Iris pigment epithelial cell (primary cell): Measurements from ENCODE around the gene CFAP74.
A peak's percentile ranks its signal among the peaks of the same experiment; 100 is the strongest.
"Not testable (repeated sequence)": the region's sequence is repeated elsewhere in the genome, so short reads cannot be mapped to it uniquely, and the experiment has no call there.

Experiments used
- DNase-seq: peaks from one replicate; pipeline ENCODE4 v3.0.0-alpha.2; 2011; ENCODE audit warnings: low read depth

The CFAP74 gene

GRCh38 chr1:1950940-1951339 lies 52.6 kb downstream of the CFAP74 start:
- DNase-seq = no peak

DNA sequence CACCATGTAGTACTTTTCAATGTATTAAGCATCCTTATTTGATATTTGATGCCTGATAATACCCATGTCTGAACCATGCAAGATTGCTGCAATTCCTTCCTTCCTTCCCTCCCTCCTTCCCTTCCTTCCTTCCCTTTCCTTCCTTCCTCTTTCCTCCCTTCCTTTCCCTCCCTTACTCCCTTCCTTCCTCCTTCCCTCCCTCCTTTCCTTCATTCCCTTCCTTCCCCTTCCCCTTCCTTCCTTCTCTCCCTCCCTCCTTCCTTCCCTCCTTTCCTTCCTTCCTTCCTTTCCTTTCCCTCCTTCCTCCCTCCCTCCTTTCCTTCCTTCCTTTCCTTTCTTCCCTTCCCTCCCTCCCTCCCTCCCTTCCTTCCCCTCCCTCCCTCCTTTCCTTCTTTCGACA lies 54.8 kb downstream of the CFAP74 start:
- DNase-seq = no peak

- no peak for DNase-seq
Observed at GRCh38 chr1:1947493-1947892, 56.1 kb downstream of the CFAP74 start.

GRCh38 chr1:1946540-1946939 lies 57.0 kb downstream of the CFAP74 start:
- peak; percentile 27 for DNase-seq

- no peak for DNase-seq
Observed at GRCh38 chr1:1945782-1946393, 57.7 kb downstream of the CFAP74 start.

GRCh38 chr1:1943834-1944570 lies 59.6 kb downstream of the CFAP74 start:
- DNase-seq = peak; percentile 35

DNA sequence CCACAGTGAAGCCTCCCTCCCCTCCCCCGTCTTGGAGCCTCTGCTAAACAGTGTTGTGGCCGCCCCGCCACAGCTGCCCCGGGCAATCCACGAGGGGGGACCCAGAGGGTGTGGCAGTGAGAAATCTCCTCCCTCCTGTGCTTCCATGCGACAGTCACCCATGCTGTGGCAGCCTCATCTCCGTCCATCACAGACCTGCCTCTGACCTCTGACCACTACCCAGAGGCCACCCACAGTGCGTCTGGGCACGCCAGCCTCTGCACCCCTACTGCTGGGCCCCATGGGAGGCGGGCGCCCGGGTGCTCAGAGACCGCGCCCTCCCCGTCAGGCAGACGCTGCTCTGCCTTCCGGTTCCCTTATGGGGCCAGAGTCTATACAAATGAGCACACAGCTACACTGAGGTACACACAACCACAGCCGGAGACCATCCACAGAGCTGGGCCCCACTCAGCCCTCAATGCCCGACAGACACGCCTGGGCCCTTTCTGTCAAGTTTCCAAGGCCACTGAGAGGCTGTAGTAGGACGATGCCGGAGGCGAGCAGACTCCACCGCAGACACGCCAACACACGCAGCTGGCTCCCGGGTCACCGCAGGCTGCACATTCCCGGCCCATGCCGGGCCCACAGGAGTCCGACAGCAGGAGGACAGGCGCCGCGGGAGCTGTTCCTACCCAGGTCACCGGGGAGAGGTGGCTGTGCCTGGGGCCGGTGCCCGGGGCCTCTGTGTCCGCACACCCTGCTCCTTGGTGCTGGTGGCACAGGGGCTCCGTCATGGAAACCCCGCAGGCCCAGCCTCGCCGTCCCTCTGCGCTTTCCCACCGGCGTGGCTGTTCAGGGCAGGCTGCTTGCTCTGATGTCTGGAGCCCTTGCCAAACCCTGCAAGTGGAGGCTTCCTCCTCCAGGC lies 60.6 kb downstream of the CFAP74 start:
- no peak for DNase-seq

DNA sequence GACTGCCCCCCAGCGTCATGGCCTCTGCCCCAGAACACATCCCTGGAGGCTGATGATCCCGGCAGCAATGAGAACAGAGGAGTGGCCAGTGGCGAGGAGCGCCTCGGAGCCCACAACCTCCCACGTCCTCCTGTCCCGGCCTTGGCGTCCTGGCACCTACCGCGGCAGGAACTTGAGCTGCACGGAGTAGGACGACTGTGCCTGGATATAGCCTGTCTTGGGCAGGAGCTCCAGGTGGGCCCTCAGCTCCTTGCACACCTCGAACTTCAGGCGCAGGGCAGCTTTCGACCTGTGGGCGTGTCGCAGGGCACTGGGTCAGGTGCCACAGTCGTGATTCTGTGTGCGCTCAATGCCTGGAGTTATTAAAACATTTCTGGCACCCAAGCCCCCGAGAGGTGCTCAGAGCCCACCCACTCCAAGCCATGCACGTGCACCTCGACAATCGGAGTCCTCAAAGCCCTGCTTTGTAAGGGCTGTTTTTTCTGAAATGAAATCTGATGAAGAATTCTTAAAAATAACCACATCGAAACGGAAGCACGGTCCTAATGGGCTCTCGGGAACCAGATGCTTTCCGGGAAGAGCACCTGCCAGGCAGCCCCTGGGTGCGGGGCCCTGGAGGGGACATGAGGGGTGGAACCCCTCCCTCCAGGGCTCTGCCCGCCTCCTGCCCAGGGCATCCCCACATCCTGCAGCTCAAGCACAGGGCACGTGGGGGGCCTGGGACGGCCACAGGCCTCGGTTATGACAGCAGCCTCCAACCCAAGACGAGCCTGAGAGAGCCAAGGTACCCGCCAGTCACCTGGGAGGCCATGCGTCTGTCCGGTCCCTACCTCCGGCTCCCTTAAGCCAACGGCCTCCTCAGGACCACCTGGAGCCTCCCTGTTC lies 61.5 kb downstream of the CFAP74 start:
- DNase-seq = no peak

GRCh38 chr1:1941211-1941841 lies 62.3 kb downstream of the CFAP74 start:
- DNase-seq = no peak

- no peak for DNase-seq
Observed at GRCh38 chr1:1940123-1940425, 63.5 kb downstream of the CFAP74 start.

GRCh38 chr1:1939296-1940122 lies 64.1 kb downstream of the CFAP74 start:
- no peak for DNase-seq

- no peak for DNase-seq
Observed at GRCh38 chr1:1938613-1939295, 64.8 kb downstream of the CFAP74 start.

- no peak for DNase-seq
Observed at GRCh38 chr1:1938276-1938573, 65.4 kb downstream of the CFAP74 start.

DNA sequence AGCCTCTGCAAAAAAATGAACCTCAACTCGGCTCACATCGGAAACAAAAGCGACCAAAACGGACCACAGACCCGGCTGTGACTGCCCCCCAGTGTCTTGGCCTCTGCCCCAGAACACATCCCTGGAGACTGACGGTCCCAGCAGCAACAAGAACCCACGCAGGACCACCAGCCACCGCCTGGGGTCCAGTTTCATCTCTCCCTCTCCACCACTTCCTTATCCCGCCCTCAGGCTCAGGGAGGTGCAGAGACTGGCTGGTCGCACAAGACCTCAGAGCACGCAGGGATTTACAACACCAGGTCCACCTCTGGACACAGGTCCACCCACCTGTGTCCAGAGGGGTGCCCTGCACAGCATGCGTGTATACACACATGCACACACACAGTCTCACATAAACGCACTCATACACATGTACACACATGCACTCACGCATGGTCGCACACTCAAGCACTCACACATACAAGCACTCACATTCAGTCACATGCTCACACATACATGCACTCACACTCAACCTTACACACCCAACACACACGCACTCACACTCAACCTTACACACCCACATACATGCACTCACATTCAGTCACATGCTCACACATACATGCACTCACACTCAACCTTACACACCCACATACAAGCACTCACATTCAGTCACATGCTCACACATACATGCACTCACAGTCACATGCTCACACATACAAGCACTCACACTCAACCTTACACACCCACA lies 65.9 kb downstream of the CFAP74 start:
- no peak for DNase-seq

DNA sequence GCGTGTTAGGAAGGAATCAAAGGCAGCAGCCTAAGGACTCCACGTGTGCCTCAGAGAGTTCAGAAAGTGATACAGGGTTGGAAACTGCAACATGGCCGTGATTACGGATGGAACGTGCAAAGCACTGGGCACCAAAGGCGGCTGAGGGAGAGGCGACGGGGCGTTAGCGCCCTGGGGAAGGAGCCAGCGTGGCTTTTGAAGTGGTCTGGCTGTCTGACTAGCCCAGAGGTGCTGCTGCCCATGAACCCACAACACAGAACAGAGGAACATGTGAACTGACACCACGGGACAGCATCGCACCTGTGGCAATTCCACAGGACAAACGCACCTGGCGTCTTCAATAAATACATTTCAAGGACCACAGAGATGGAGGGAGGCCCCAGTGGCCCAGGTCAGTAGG lies 66.5 kb downstream of the CFAP74 start:
- DNase-seq = no peak

- DNase-seq = not testable (repeated sequence)
Observed at GRCh38 chr1:1934848-1935247, 68.7 kb downstream of the CFAP74 start.

GRCh38 chr1:1929639-1930545 lies 73.7 kb downstream of the CFAP74 start:
- DNase-seq = no peak

GRCh38 chr1:1929102-1929638 lies 74.4 kb downstream of the CFAP74 start:
- no peak for DNase-seq
